GM18868 (cell line): ENCODE data around the gene BRSK1.
"Not testable (repeated sequence)": the region's sequence is repeated elsewhere in the genome, so short reads cannot be mapped to it uniquely, and the experiment has no call there.

Experiments used
- ATAC-seq: cut with Tn5 transposase; IDR thresholded peaks from one replicate; pipeline ENCODE4 v1.9.1; 2021; ENCODE audit warnings: mild to moderate bottlenecking, moderate library complexity; ENCODE audit not compliant: unreplicated experiment

Gene BRSK1

GRCh38 chr19:55324662-55325061, 40.9 kb downstream of the BRSK1 start:
- ATAC-seq = no peak

- no peak for ATAC-seq
Observed at GRCh38 chr19:55325172-55325571, 41.4 kb downstream of the BRSK1 start, which contains the start of gene TMEM150B. Gene TMEM150B (minus strand): TSS chr19:55325341. CDS start chr19:55321036, 4,305 bp downstream.

GRCh38 chr19:55328774-55329318, 45.0 kb downstream of the BRSK1 start:
- not testable (repeated sequence) for ATAC-seq

- not testable (repeated sequence) for ATAC-seq
Observed at GRCh38 chr19:55329791-55330190, 46.0 kb downstream of the BRSK1 start.

- ATAC-seq = no peak
Observed at GRCh38 chr19:55333870-55334269, 50.1 kb downstream of the BRSK1 start.

- ATAC-seq = no peak
Observed at GRCh38 chr19:55336101-55336500, 52.3 kb downstream of the BRSK1 start.

GRCh38 chr19:55339105-55339888, 55.5 kb downstream of the BRSK1 start, which contains the start of gene KMT5C:
Gene KMT5C (plus strand): TSS chr19:55339876. CDS start chr19:55341937, 2,061 bp downstream.
- ATAC-seq = peak; percentile 83

- no peak for ATAC-seq
Observed at GRCh38 chr19:55339889-55340783, 56.3 kb downstream of the BRSK1 start.

- ATAC-seq = no peak
Observed at GRCh38 chr19:55340784-55341147, 57.0 kb downstream of the BRSK1 start.

GRCh38 chr19:55341171-55341588, 57.4 kb downstream of the BRSK1 start:
- ATAC-seq = no peak

GRCh38 chr19:55341595-55342531, 58.1 kb downstream of the BRSK1 start:
- ATAC-seq = no peak

GRCh38 chr19:55344444-55344843, 60.6 kb downstream of the BRSK1 start:
- ATAC-seq = no peak

- ATAC-seq = no peak
Observed at GRCh38 chr19:55345101-55345817, 61.5 kb downstream of the BRSK1 start.

- no peak for ATAC-seq
Observed at GRCh38 chr19:55345818-55346724, 62.3 kb downstream of the BRSK1 start.

GRCh38 chr19:55346725-55347441, 63.1 kb downstream of the BRSK1 start:
- no peak for ATAC-seq

- ATAC-seq = no peak
Observed at GRCh38 chr19:55347442-55348009, 63.7 kb downstream of the BRSK1 start.

GRCh38 chr19:55348317-55349034, 64.7 kb downstream of the BRSK1 start:
- no peak for ATAC-seq
